ENCODE data around the gene MOB3B. TPM values are rescaled to one million over a fixed set of nuclear protein-coding genes. Genes with fewer than 3 reads are reported as not detected.
A peak's percentile ranks its signal among the peaks of the same experiment; 100 is the strongest.

The MOB3B gene
- total RNA-seq, 1 experiment from 2014 or later, result 0.19 TPM

GRCh38 chr9:27348785-27349697 lies 180.6 kb downstream of the MOB3B start:
- Histone ChIP-seq H3K4me1 (ENCODE audit: insufficient read depth, low read length, poor library complexity, severe bottlenecking) (no peaks in the 10 kb centered on the region), H3K9me3 (ENCODE audit: low read depth, low read length, poor library complexity, severe bottlenecking) (no peaks in the 10 kb centered on the region), H3K27ac (ENCODE audit: low read depth, low read length, poor library complexity, severe bottlenecking) (no peak overlapping the region), H3K36me3 (ENCODE audit: insufficient read depth, low read length, poor library complexity, severe bottlenecking) (no peaks in the 10 kb centered on the region), H3K4me3 (ENCODE audit: low read depth, low read length, poor library complexity, severe bottlenecking) (no peak overlapping the region), H3K27me3 (replicated peaks; ENCODE audit: insufficient read depth, low read depth, low read length, poor library complexity) (no peaks in the 10 kb centered on the region)
- TF ChIP-seq CTCF (conservative IDR thresholded peaks at IDR 0.05; ENCODE audit: low read depth, low read length) (no peak), EZH2 (IDR thresholded peaks at IDR 0.05; ENCODE audit: borderline replicate concordance, low read depth, low read length, poor library complexity, severe bottlenecking) (no peak)
- peak; percentile 42 for DNase-seq (ENCODE audit: low spot score)
- POLR2A ChIA-PET (ENCODE audit: low non-redundant PET), result no interaction called here
- no TSS peak for BruUV-seq (replicated peaks)
- CTCF ChIA-PET, result no interaction called here
- intact Hi-C loops (cut with micrococcal nuclease; ENCODE audit: unreplicated experiment), result no loop called here

- Histone ChIP-seq H3K9me3 (ENCODE audit: low read depth, low read length, poor library complexity, severe bottlenecking) (no peaks in the 10 kb centered on the region), H3K4me3 (ENCODE audit: low read depth, low read length, poor library complexity, severe bottlenecking) (no peak overlapping the region), H3K27ac (ENCODE audit: low read depth, low read length, poor library complexity, severe bottlenecking) (no peak overlapping the region), H3K27me3 (replicated peaks; ENCODE audit: insufficient read depth, low read depth, low read length, poor library complexity) (no peaks in the 10 kb centered on the region), H3K4me1 (ENCODE audit: insufficient read depth, low read length, poor library complexity, severe bottlenecking) (no peaks in the 10 kb centered on the region), H3K36me3 (ENCODE audit: insufficient read depth, low read length, poor library complexity, severe bottlenecking) (no peaks in the 10 kb centered on the region)
- POLR2A ChIA-PET (ENCODE audit: low non-redundant PET), result no interaction called here
- no peak for DNase-seq (ENCODE audit: low spot score)
- intact Hi-C loops (cut with micrococcal nuclease; ENCODE audit: unreplicated experiment), result no loop called here
- no peak for TF ChIP-seq CTCF (conservative IDR thresholded peaks at IDR 0.05; ENCODE audit: low read depth, low read length)
- no peak for TF ChIP-seq EZH2 (IDR thresholded peaks at IDR 0.05; ENCODE audit: borderline replicate concordance, low read depth, low read length, poor library complexity, severe bottlenecking)
- CTCF ChIA-PET, result interaction anchor here (0.6 kb wide), 1 partner anchor 69 kb away, joined by 3 read pairs; no protein-coding TSS in a partner anchor
- BruUV-seq (replicated peaks), result no TSS peak
Measured at GRCh38 chr9:27347889-27348288, 181.7 kb downstream of the MOB3B start.

GRCh38 chr9:27344776-27345175 lies 184.8 kb downstream of the MOB3B start:
- intact Hi-C loops (cut with micrococcal nuclease; ENCODE audit: unreplicated experiment), result no loop called here
- Histone ChIP-seq H3K4me1 (ENCODE audit: insufficient read depth, low read length, poor library complexity, severe bottlenecking) (no peaks in the 10 kb centered on the region), H3K36me3 (ENCODE audit: insufficient read depth, low read length, poor library complexity, severe bottlenecking) (no peaks in the 10 kb centered on the region), H3K27ac (ENCODE audit: low read depth, low read length, poor library complexity, severe bottlenecking) (no peak overlapping the region), H3K27me3 (replicated peaks; ENCODE audit: insufficient read depth, low read depth, low read length, poor library complexity) (no peaks in the 10 kb centered on the region), H3K9me3 (ENCODE audit: low read depth, low read length, poor library complexity, severe bottlenecking) (no peaks in the 10 kb centered on the region), H3K4me3 (ENCODE audit: low read depth, low read length, poor library complexity, severe bottlenecking) (no peak overlapping the region)
- no peak for TF ChIP-seq EZH2 (IDR thresholded peaks at IDR 0.05; ENCODE audit: borderline replicate concordance, low read depth, low read length, poor library complexity, severe bottlenecking)
- no peak for TF ChIP-seq CTCF (conservative IDR thresholded peaks at IDR 0.05; ENCODE audit: low read depth, low read length)
- DNase-seq (ENCODE audit: low spot score), result no peak
- BruUV-seq (replicated peaks), result no TSS peak
- CTCF ChIA-PET, result no interaction called here
- POLR2A ChIA-PET (ENCODE audit: low non-redundant PET), result no interaction called here
